CD4-positive, alpha-beta T cell (primary cell): Measurements from ENCODE around the gene NCAM2. TPM values are rescaled to one million over a fixed set of nuclear protein-coding genes. Genes with fewer than 3 reads are reported as not detected.

Experiments used
- ATAC-seq: fragments of 200-7000 bp; cut with Tn5 transposase; one replicate; pipeline ENCODE4 v1.10.0; 2022; ENCODE audit warnings: mild to moderate bottlenecking; ENCODE audit not compliant: poor library complexity
- CTCF ChIA-PET: fragments of 350-600 bp; sonication (Branson Sonifier 250); formaldehyde crosslinking; loops from one replicate; lab custom pipeline; 2021; ENCODE audit warnings: antibody characterized with exemption, inconsistent platforms; lab: Charles Lee
- POLR2A ChIA-PET: fragments of 350-600 bp; sonication (Branson Sonifier 250); formaldehyde crosslinking; loops from one replicate; lab custom pipeline; 2021; ENCODE audit warnings: antibody characterized with exemption, inconsistent platforms; lab: Charles Lee
- DNase-seq, 14 experiments: peaks; one replicate each; pipeline ENCODE4 v3.0.0-alpha.2; 2013 to 2020; ENCODE audit warnings: mixed read lengths in 2 of 14
- H3K27ac ChIP-seq, 2 donors: one replicate each; pipeline versions ENCODE4 v1.5.1 to v1.7.0; 2013; ENCODE audit warnings: low read length in 2 of 2, low read depth in 1 of 2, mild to moderate bottlenecking in 1 of 2
- H3K27me3 ChIP-seq, 2 experiments: 1 replicate in 1 of 2; 2 replicates in 1 of 2; pipeline versions ENCODE4 v1.6.1 to v1.7.0; 2013; ENCODE audit warnings: low read length in 2 of 2, control low read depth in 1 of 2, mild to moderate bottlenecking in 1 of 2, moderate library complexity in 1 of 2; ENCODE audit not compliant: insufficient read depth in 2 of 2, control insufficient read depth in 1 of 2
- H3K36me3 ChIP-seq: one replicate; pipeline ENCODE4 v1.6.1; 2013; ENCODE audit warnings: low read length, control low read depth; ENCODE audit not compliant: insufficient read depth
- H3K4me1 ChIP-seq: one replicate; pipeline ENCODE4 v1.6.1; 2013; ENCODE audit warnings: low read length, control low read depth; ENCODE audit not compliant: insufficient read depth
- H3K4me3 ChIP-seq: one replicate; pipeline ENCODE4 v1.5.1; 2013; ENCODE audit warnings: mild to moderate bottlenecking, low read length, moderate library complexity
- H3K9me3 ChIP-seq, 2 experiments: 1 replicate in 1 of 2; 2 replicates in 1 of 2; pipeline versions ENCODE4 v1.6.1 to v1.7.0; 2013; ENCODE audit warnings: low read length in 2 of 2, mild to moderate bottlenecking in 2 of 2, control low read depth in 1 of 2, moderate library complexity in 1 of 2; ENCODE audit not compliant: control insufficient read depth in 1 of 2, insufficient read depth in 1 of 2
- H3K27ac Mint-ChIP-seq: one replicate; pipeline ENCODE4 v1.8.0; 2020; ENCODE audit warnings: mixed read lengths
- H3K27me3 Mint-ChIP-seq: one replicate; pipeline ENCODE4 v1.8.0; 2021; ENCODE audit warnings: mixed read lengths
- H3K36me3 Mint-ChIP-seq: one replicate; pipeline ENCODE4 v1.8.0; 2021; ENCODE audit warnings: low read depth, mixed read lengths
- H3K4me1 Mint-ChIP-seq: one replicate; pipeline ENCODE4 v1.8.0; 2021; ENCODE audit warnings: low read depth, mixed read lengths
- H3K4me3 Mint-ChIP-seq: one replicate; pipeline ENCODE4 v1.8.0; 2020; ENCODE audit warnings: mild to moderate bottlenecking, mixed read lengths
- H3K9me3 Mint-ChIP-seq: one replicate; pipeline ENCODE4 v1.8.0; 2020; ENCODE audit warnings: mixed read lengths
- CTCF ChIP-seq: fragments of 200-600 bp; IDR thresholded peaks from one replicate; pipeline ENCODE4 v1.8.0; 2022; ENCODE audit warnings: antibody characterized with exemption, mild to moderate bottlenecking
- intact Hi-C, 2 experiments: fragments of 100-400 bp; cut with DNase I in 1 of 2; cut with micrococcal nuclease in 1 of 2; formaldehyde crosslinking; loops; one replicate each; pipeline versions ENCODE4 v1.15.1 to v1.9.0; 2023 to 2025; cut with DNase I, micrococcal nuclease
- total RNA-seq, 174 experiments: library from RNA in 2 of 174; stranded (reverse) in 2 of 174; gene quantifications; one replicate each; pipeline ENCODE4 v1.2.3 and lab custom pipeline; 2021 to 2026

NCAM2 gene
- total RNA-seq, 2 experiments from 2014 or later: not detected

DNA sequence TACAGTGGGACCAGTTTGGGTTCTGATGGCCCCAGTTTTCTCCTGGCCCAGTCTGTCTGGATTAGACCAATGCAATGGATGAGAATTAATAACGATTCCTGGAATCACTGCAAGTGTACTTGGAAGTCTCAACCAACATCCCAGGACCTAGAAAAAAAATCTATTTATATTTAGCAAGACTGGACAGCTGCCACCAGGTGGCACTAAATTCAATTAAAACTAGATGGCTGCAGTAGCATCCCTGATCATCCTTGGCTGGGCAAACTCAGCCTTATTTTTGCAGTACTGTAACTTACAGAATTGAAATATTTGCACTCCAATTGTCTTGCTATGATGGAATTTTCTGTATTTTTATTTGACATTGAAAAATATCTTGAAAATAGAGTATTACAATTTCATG is 165.7 kb downstream of the NCAM2 start:
- no peaks in the 10 kb centered on the region for H3K4me1 Mint-ChIP-seq
- peak; percentile 58 for TF ChIP-seq CTCF
- ATAC-seq (no peak), DNase-seq (peak in 10 of 14 experiments; percentile 1 to 59 (median 8))
- CTCF ChIA-PET: no interaction called here
- no peaks in the 10 kb centered on the region for H3K9me3 Mint-ChIP-seq
- intact Hi-C loops: loop anchor here (1.0 to 2.0 kb wide), 2 partner anchors 1628 to 1629 kb away; no protein-coding TSS in a partner anchor
- POLR2A ChIA-PET: no interaction called here
- Histone ChIP-seq H3K4me1 (no peaks in the 10 kb centered on the region), H3K27ac (no peak overlapping the region), H3K4me3 (no peak overlapping the region), H3K27me3 (no peaks in the 10 kb centered on the region), H3K9me3 (no peaks in the 10 kb centered on the region), H3K36me3 (no peaks in the 10 kb centered on the region)
- H3K36me3 Mint-ChIP-seq: no peaks in the 10 kb centered on the region
- no peaks in the 10 kb centered on the region for H3K27me3 Mint-ChIP-seq
- no peak overlapping the region for H3K27ac Mint-ChIP-seq
- no peak overlapping the region for H3K4me3 Mint-ChIP-seq

DNA sequence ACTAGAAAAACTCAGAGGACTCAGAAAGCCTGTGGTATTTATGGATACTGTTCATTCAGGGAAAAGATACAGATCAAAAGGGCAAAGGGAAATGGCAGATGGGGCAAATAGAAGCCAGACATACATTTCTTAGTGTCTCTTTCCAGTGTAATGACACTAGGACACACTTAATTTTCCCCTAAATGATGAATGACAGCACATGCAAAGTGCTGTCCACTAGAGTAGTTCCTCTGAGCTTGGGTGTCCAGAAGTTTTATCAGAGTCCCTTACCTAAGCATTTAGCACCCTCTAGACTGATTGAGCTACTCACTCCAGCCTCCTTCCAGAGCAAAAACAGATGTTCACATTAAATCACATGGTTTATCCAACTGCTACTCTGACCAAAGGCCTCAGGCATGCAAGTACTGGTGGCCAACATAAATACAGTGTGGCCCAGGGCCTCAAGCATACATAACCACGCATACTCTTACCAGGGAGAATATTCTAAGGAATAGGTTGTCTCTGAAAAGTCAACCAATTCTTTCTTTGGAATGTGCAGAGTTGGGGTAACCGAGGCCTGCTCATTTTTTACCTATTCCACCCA is 166.9 kb downstream of the NCAM2 start:
- Histone ChIP-seq H3K27ac (no peak overlapping the region), H3K36me3 (no peaks in the 10 kb centered on the region), H3K4me3 (no peak overlapping the region), H3K27me3 (no peaks in the 10 kb centered on the region), H3K9me3 (no peaks in the 10 kb centered on the region), H3K4me1 (no peaks in the 10 kb centered on the region)
- Mint-ChIP-seq H3K27ac (no peak overlapping the region), H3K27me3 (no peaks in the 10 kb centered on the region), H3K4me3 (no peak overlapping the region), H3K36me3 (no peaks in the 10 kb centered on the region), H3K9me3 (no peaks in the 10 kb centered on the region), H3K4me1 (no peaks in the 10 kb centered on the region)
- intact Hi-C loops: loop anchor here in 1 of 2 experiments (2.0 kb wide), 1 partner anchor 1628 kb away; no protein-coding TSS in a partner anchor
- POLR2A ChIA-PET: no interaction called here
- no peak for ATAC-seq
- no peak for DNase-seq
- CTCF ChIA-PET: no interaction called here
- TF ChIP-seq CTCF: no peak

DNA sequence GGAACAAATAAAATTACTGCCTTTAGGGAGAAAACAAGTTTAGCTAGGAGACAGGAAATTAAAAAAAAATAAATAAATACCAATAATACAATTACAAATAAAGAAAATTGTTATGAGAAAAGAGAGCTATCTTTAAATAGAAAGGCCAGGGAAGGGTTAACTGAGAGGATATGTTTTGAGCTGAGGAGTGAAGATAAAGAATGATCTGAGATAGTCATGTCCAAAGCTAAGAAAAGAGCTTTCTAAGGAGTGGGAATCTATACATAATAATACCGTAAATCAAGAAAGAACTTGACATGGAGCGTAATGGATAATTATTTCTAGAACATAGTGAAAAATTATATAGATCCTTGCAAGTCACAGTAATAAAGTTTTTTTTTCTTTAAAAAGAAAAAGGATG is 176.5 kb downstream of the NCAM2 start:
- H3K27ac Mint-ChIP-seq: no peak overlapping the region
- Histone ChIP-seq H3K36me3 (no peaks in the 10 kb centered on the region), H3K4me1 (no peaks in the 10 kb centered on the region), H3K27ac (no peak overlapping the region), H3K4me3 (no peak overlapping the region), H3K27me3 (no peaks in the 10 kb centered on the region), H3K9me3 (no peaks in the 10 kb centered on the region)
- DNase-seq (no peak), ATAC-seq (no peak)
- H3K9me3 Mint-ChIP-seq: no peaks in the 10 kb centered on the region
- intact Hi-C loops: no loop called here
- no peaks in the 10 kb centered on the region for H3K4me1 Mint-ChIP-seq
- ChIA-PET CTCF (no interaction called here), POLR2A (no interaction called here)
- H3K27me3 Mint-ChIP-seq: no peaks in the 10 kb centered on the region
- no peaks in the 10 kb centered on the region for H3K36me3 Mint-ChIP-seq
- H3K4me3 Mint-ChIP-seq: no peak overlapping the region
- TF ChIP-seq CTCF: no peak
